ENCODE measurements around the gene GRIK4. TPM values are rescaled to one million over a fixed set of nuclear protein-coding genes. Genes with fewer than 3 reads are reported as not detected.
"Not testable (repeated sequence)": the region's sequence is repeated elsewhere in the genome, so short reads cannot be mapped to it uniquely, and the experiment has no call there.

Gene GRIK4
- total and polyA plus RNA-seq, 2 experiments from 2014 or later, result not detected

- in situ Hi-C loops (cut with MboI), result no loop called here
- H3K27ac ChIP-seq, result no peak overlapping the region
- WGBS, 2 experiments (ENCODE audit: low coverage in 1 of 2, low lambda C conversion rate in 2 of 2, missing lambda C conversion rate in 2 of 2), result 26 to 27% methylated on average over 1 of the region's 1 CpG
Measured at GRCh38 chr11:121006922-121007321, 495.4 kb downstream of the GRIK4 start.

GRCh38 chr11:121008551-121008950, 497.0 kb downstream of the GRIK4 start:
- in situ Hi-C loops (cut with MboI), result no loop called here
- Histone ChIP-seq H3F3A (ENCODE audit: insufficient read depth) (no peaks in the 10 kb centered on the region), H3K4me2 (ENCODE audit: unreplicated experiment) (no peak overlapping the region)

More at GRCh38 chr11:121006922-121007321, 495.4 kb downstream of the GRIK4 start:
- Histone ChIP-seq H3K4me2 (ENCODE audit: unreplicated experiment) (no peak overlapping the region), H3K27me3 (replicated peaks; ENCODE audit: insufficient read depth) (peaks cover 17% of the 10 kb centered on the region), H3K79me2 (ENCODE audit: insufficient read depth) (no peaks in the 10 kb centered on the region), H3K9me2 (ENCODE audit: insufficient read depth) (no peaks in the 10 kb centered on the region), H3K9me3 (ENCODE audit: low read depth) (no peaks in the 10 kb centered on the region), H3K4me1 (ENCODE audit: insufficient read depth) (no peaks in the 10 kb centered on the region), H4K20me1 (ENCODE audit: insufficient read depth) (no peaks in the 10 kb centered on the region), H3K36me3 (ENCODE audit: low read depth) (no peaks in the 10 kb centered on the region), H3F3A (ENCODE audit: insufficient read depth) (no peaks in the 10 kb centered on the region), H3K4me3 (no peak overlapping the region), H3K9ac (no peak overlapping the region), H2AFZ (no peak overlapping the region)
- TF ChIP-seq EZH2 (IDR thresholded peaks at IDR 0.05; ENCODE audit: insufficient read depth, poor library complexity, severe bottlenecking) (no peak), EZH2phosphoT487 (IDR thresholded peaks at IDR 0.05; ENCODE audit: insufficient read depth, low read depth) (no peak)
- DNase-seq, result no peak

GRCh38 chr11:121012091-121012490, 500.5 kb downstream of the GRIK4 start:
- Histone ChIP-seq H3K36me3 (ENCODE audit: low read depth) (no peaks in the 10 kb centered on the region), H3K9me2 (ENCODE audit: insufficient read depth) (no peaks in the 10 kb centered on the region)

More at GRCh38 chr11:121008551-121008950, 497.0 kb downstream of the GRIK4 start:
- DNase-seq, result no peak
- Histone ChIP-seq H3K79me2 (ENCODE audit: insufficient read depth) (no peaks in the 10 kb centered on the region), H3K9me2 (ENCODE audit: insufficient read depth) (no peaks in the 10 kb centered on the region), H3K4me1 (ENCODE audit: insufficient read depth) (no peaks in the 10 kb centered on the region), H3K9me3 (ENCODE audit: low read depth) (no peaks in the 10 kb centered on the region), H3K27me3 (replicated peaks; ENCODE audit: insufficient read depth) (peaks cover 15% of the 10 kb centered on the region), H3K36me3 (ENCODE audit: low read depth) (no peaks in the 10 kb centered on the region), H4K20me1 (ENCODE audit: insufficient read depth) (no peaks in the 10 kb centered on the region), H3K9ac (no peak overlapping the region), H3K4me3 (no peak overlapping the region), H3K27ac (no peak overlapping the region), H2AFZ (no peak overlapping the region)
- TF ChIP-seq EZH2phosphoT487 (IDR thresholded peaks at IDR 0.05; ENCODE audit: insufficient read depth, low read depth) (no peak), EZH2 (IDR thresholded peaks at IDR 0.05; ENCODE audit: insufficient read depth, poor library complexity, severe bottlenecking) (no peak)

GRCh38 chr11:121018746-121019145, 507.2 kb downstream of the GRIK4 start:
- Histone ChIP-seq H3K4me1 (ENCODE audit: insufficient read depth) (no peaks in the 10 kb centered on the region), H3F3A (ENCODE audit: insufficient read depth) (no peaks in the 10 kb centered on the region), H3K36me3 (ENCODE audit: low read depth) (no peaks in the 10 kb centered on the region), H2AFZ (no peak overlapping the region), H3K9me2 (ENCODE audit: insufficient read depth) (no peaks in the 10 kb centered on the region), H3K4me3 (no peak overlapping the region), H3K79me2 (ENCODE audit: insufficient read depth) (no peaks in the 10 kb centered on the region), H3K4me2 (ENCODE audit: unreplicated experiment) (no peak overlapping the region), H3K9ac (no peak overlapping the region), H3K9me3 (ENCODE audit: low read depth) (no peaks in the 10 kb centered on the region), H3K27me3 (replicated peaks; ENCODE audit: insufficient read depth) (no peaks in the 10 kb centered on the region), H4K20me1 (ENCODE audit: insufficient read depth) (no peaks in the 10 kb centered on the region), H3K27ac (no peak overlapping the region)
- in situ Hi-C loops (cut with MboI), result no loop called here
- TF ChIP-seq EZH2 (IDR thresholded peaks at IDR 0.05; ENCODE audit: insufficient read depth, poor library complexity, severe bottlenecking) (no peak), EZH2phosphoT487 (IDR thresholded peaks at IDR 0.05; ENCODE audit: insufficient read depth, low read depth) (no peak)
- no peak for DNase-seq
- 45 to 49% methylated on average over 1 of the region's 1 CpG for WGBS, 2 experiments (ENCODE audit: low coverage in 1 of 2, low lambda C conversion rate in 2 of 2, missing lambda C conversion rate in 2 of 2)

More at GRCh38 chr11:121012091-121012490, 500.5 kb downstream of the GRIK4 start:
- no peak for TF ChIP-seq EZH2 (IDR thresholded peaks at IDR 0.05; ENCODE audit: insufficient read depth, poor library complexity, severe bottlenecking)
- TF ChIP-seq EZH2phosphoT487 (IDR thresholded peaks at IDR 0.05; ENCODE audit: insufficient read depth, low read depth), result no peak
- no peak overlapping the region for H3K4me3 ChIP-seq
- no peaks in the 10 kb centered on the region for H4K20me1 ChIP-seq (ENCODE audit: insufficient read depth)
- peaks cover 15% of the 10 kb centered on the region for H3K27me3 ChIP-seq (replicated peaks; ENCODE audit: insufficient read depth)
- no peak for DNase-seq
- no peak overlapping the region for H3K4me2 ChIP-seq (ENCODE audit: unreplicated experiment)
- H2AFZ ChIP-seq, result no peak overlapping the region
- WGBS, 2 experiments (ENCODE audit: low coverage in 1 of 2, low lambda C conversion rate in 2 of 2, missing lambda C conversion rate in 2 of 2), result 0% methylated on average over 1 of the region's 1 CpG
- H3K9me3 ChIP-seq (ENCODE audit: low read depth), result no peaks in the 10 kb centered on the region
- no peak overlapping the region for H3K27ac ChIP-seq
- no peaks in the 10 kb centered on the region for H3K4me1 ChIP-seq (ENCODE audit: insufficient read depth)
- H3K79me2 ChIP-seq (ENCODE audit: insufficient read depth), result no peaks in the 10 kb centered on the region
- no peak overlapping the region for H3K9ac ChIP-seq
- H3F3A ChIP-seq (ENCODE audit: insufficient read depth), result no peaks in the 10 kb centered on the region
- in situ Hi-C loops (cut with MboI), result no loop called here

GRCh38 chr11:121021718-121022117, 510.2 kb downstream of the GRIK4 start:
- H3K9me2 ChIP-seq (ENCODE audit: insufficient read depth); H4K20me1 ChIP-seq (ENCODE audit: insufficient read depth); DNase-seq; H3K4me3 ChIP-seq; H3K4me2 ChIP-seq (ENCODE audit: unreplicated experiment); H3F3A ChIP-seq (ENCODE audit: insufficient read depth); H3K36me3 ChIP-seq (ENCODE audit: low read depth); H3K27ac ChIP-seq; H3K9me3 ChIP-seq (ENCODE audit: low read depth); H2AFZ ChIP-seq; in situ Hi-C loops (cut with MboI); H3K27me3 ChIP-seq (replicated peaks; ENCODE audit: insufficient read depth); H3K9ac ChIP-seq: not testable (repeated sequence)
- H3K79me2 ChIP-seq (ENCODE audit: insufficient read depth), result peaks cover 27% of the 10 kb centered on the region
- WGBS, 2 experiments (ENCODE audit: low coverage in 1 of 2, low lambda C conversion rate in 2 of 2, missing lambda C conversion rate in 2 of 2), result 92 to 97% methylated on average over 11 to 36 of the region's 36 CpGs
- H3K4me1 ChIP-seq (ENCODE audit: insufficient read depth), result peaks cover 12% of the 10 kb centered on the region
